ENCODE data around the gene NPDC1.

DNA sequence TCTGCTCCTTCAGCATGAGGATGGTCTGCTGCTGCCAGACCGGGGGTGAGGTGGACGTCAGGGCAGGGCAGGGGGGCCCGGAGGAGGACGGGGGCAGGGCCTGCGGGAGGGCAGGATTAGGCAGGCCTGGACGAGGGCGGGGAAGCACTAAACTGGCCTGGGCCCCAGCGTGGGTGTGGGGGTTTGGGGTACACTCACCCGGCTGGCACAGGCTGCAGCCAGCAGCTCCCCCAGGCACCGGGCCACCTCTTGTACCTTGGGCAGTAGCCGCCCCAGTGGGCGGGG is 18.8 kb upstream of the NPDC1 start:
- TF ChIP-seq CTCF (IDR thresholded peaks at IDR 0.05) (no peak), POLR2A (IDR thresholded peaks at IDR 0.05) (no peak)

Measured in breast epithelium (tissue), 3 donors.